H1 (cell line): Measurements from ENCODE around the gene NDC80. TPM values are rescaled to one million over a fixed set of nuclear protein-coding genes. Genes with fewer than 3 reads are reported as not detected.

ENCODE experiments used
- CTCF ChIA-PET: fragments of 300-600 bp; sonication (Branson Sonifier 250); formaldehyde crosslinking; loops from one replicate; lab custom pipeline; 2021; ENCODE audit not compliant: partially characterized antibody; lab: Charles Lee
- POLR2A ChIA-PET: fragments of 300-600 bp; sonication (Branson Sonifier 250); formaldehyde crosslinking; loops from one replicate; lab custom pipeline; 2021; ENCODE audit warnings: inconsistent platforms; ENCODE audit not compliant: partially characterized antibody; lab: Charles Lee
- DNase-seq, 2 experiments: peaks; one replicate each; pipeline versions ENCODE4 v3.0.0 to v3.0.0-alpha.2; 2010 to 2022; ENCODE audit warnings: low spot score in 2 of 2, low read depth in 1 of 2, mixed read lengths in 1 of 2
- FAIRE-seq: peaks from 2 replicates; lab custom pipeline; 2011; peaks lifted over from hg19 to GRCh38; lab: Jason Lieb, UNC
- H2AFZ ChIP-seq: 2 replicates; pipeline ENCODE4 v1.8.1; 2012; ENCODE audit warnings: low read length, inconsistent platforms
- H2AK5ac ChIP-seq: 2 replicates; pipeline ENCODE4 v1.6.1; 2013; ENCODE audit warnings: low read depth, low read length
- H2BK120ac ChIP-seq: replicated peaks from 2 replicates; pipeline ENCODE3; 2013; ENCODE audit warnings: low read depth, low read length, inconsistent platforms
- H2BK12ac ChIP-seq: 2 replicates; pipeline ENCODE4 v1.6.1; 2013; ENCODE audit warnings: low read depth, low read length
- H2BK15ac ChIP-seq: 2 replicates; pipeline ENCODE4 v1.6.1; 2013; ENCODE audit warnings: low read length
- H2BK20ac ChIP-seq: 2 replicates; pipeline ENCODE4 v1.6.1; 2013; ENCODE audit warnings: low read length
- H2BK5ac ChIP-seq: 2 replicates; pipeline ENCODE4 v1.6.1; 2013; ENCODE audit warnings: low read depth, low read length
- H3K14ac ChIP-seq: 2 replicates; pipeline ENCODE4 v1.6.1; 2013; ENCODE audit warnings: inconsistent platforms; ENCODE audit not compliant: insufficient read length
- H3K18ac ChIP-seq: 2 replicates; pipeline ENCODE4 v1.6.1; 2013; ENCODE audit warnings: low read length; ENCODE audit errors: extremely low read depth
- H3K23ac ChIP-seq: 2 replicates; pipeline ENCODE4 v1.6.1; 2013; ENCODE audit warnings: inconsistent platforms; ENCODE audit not compliant: insufficient read length
- H3K23me2 ChIP-seq: 2 replicates; pipeline ENCODE4 v1.6.1; 2013; ENCODE audit warnings: low read depth, low read length
- H3K27ac ChIP-seq: 2 replicates; pipeline ENCODE4 v1.6.1; 2011; ENCODE audit warnings: low read depth, low read length, inconsistent platforms
- H3K27me3 ChIP-seq, 4 experiments: replicated peaks in 1 of 4; 1 replicate in 1 of 4; 2 replicates in 3 of 4; pipeline versions ENCODE4 v1.6.1 to v1.8.1; 2011 to 2013; ENCODE audit warnings: low read length in 3 of 4, mild to moderate bottlenecking in 3 of 4, inconsistent platforms in 2 of 4, mixed read lengths in 2 of 4, moderate library complexity in 1 of 4; ENCODE audit not compliant: control insufficient read depth in 3 of 4, insufficient read depth in 3 of 4; ENCODE audit errors: extremely low read depth in 1 of 4
- H3K36me3 ChIP-seq, 4 experiments: 2 replicates each; pipeline versions ENCODE4 v1.6.1 to v1.8.1; 2011 to 2013; ENCODE audit warnings: mild to moderate bottlenecking in 4 of 4, low read length in 3 of 4, moderate library complexity in 2 of 4, control low read depth in 1 of 4, inconsistent platforms in 1 of 4; ENCODE audit not compliant: insufficient read depth in 4 of 4, control insufficient read depth in 2 of 4
- H3K4ac ChIP-seq: replicated peaks from 2 replicates; pipeline ENCODE3; 2013; ENCODE audit warnings: low read length, low read depth, mixed read lengths, inconsistent platforms; ENCODE audit not compliant: insufficient read length
- H3K4me1 ChIP-seq, 4 experiments: replicated peaks in 1 of 4; 1 replicate in 1 of 4; 2 replicates in 3 of 4; pipeline versions ENCODE4 v1.6.1 to v1.8.1; 2011 to 2013; ENCODE audit warnings: low read length in 3 of 4, inconsistent platforms in 2 of 4, mixed read lengths in 1 of 4; ENCODE audit not compliant: insufficient read depth in 4 of 4, control insufficient read depth in 3 of 4
- H3K4me2 ChIP-seq, 2 experiments: 2 replicates each; pipeline versions ENCODE4 v1.6.1 to v1.8.1; 2011 to 2013; ENCODE audit warnings: low read depth in 2 of 2, low read length in 2 of 2, control low read depth in 1 of 2, inconsistent platforms in 1 of 2, mild to moderate bottlenecking in 1 of 2; ENCODE audit not compliant: insufficient read depth in 1 of 2
- H3K4me3 ChIP-seq, 4 experiments: fragments of 200-600, 300-600 bp in 1 of 4; sonication (generic), shearing (Covaris generic), sonication (Bioruptor Twin) in 1 of 4; 2 replicates each; pipeline versions ENCODE4 v1.5.1 to v1.8.1; 2011 to 2016; ENCODE audit warnings: low read length in 4 of 4, low read depth in 3 of 4, control low read depth in 2 of 4, inconsistent platforms in 2 of 4, mild to moderate bottlenecking in 2 of 4, mixed read lengths in 1 of 4, moderate library complexity in 1 of 4; ENCODE audit not compliant: insufficient read depth in 2 of 4; ENCODE audit errors: extremely low read depth in 1 of 4
- H3K56ac ChIP-seq: replicated peaks from 2 replicates; pipeline ENCODE3; 2013; ENCODE audit warnings: low read depth, mild to moderate bottlenecking, mixed read lengths, low read length, inconsistent platforms; ENCODE audit not compliant: insufficient read length
- H3K79me1 ChIP-seq: 2 replicates; pipeline ENCODE4 v1.6.1; 2013; ENCODE audit warnings: low read depth, low read length, control low read depth
- H3K79me2 ChIP-seq, 2 experiments: 2 replicates each; pipeline versions ENCODE4 v1.6.1 to v1.8.1; 2012 to 2013; ENCODE audit warnings: low read length in 2 of 2, mild to moderate bottlenecking in 2 of 2, inconsistent platforms in 1 of 2; ENCODE audit not compliant: insufficient read depth in 2 of 2, control insufficient read depth in 1 of 2
- H3K9ac ChIP-seq, 4 experiments: replicated peaks in 1 of 4; 1 replicate in 1 of 4; 2 replicates in 3 of 4; pipeline versions ENCODE4 v1.6.1 to v1.8.1; 2011 to 2013; ENCODE audit warnings: low read depth in 3 of 4, low read length in 3 of 4, control low read depth in 2 of 4, mild to moderate bottlenecking in 2 of 4, moderate library complexity in 2 of 4, inconsistent platforms in 1 of 4; ENCODE audit errors: extremely low read depth in 1 of 4
- H3K9me3 ChIP-seq, 2 experiments: 2 replicates each; pipeline versions ENCODE4 v1.6.1 to v1.8.1; 2012 to 2013; ENCODE audit warnings: mild to moderate bottlenecking in 2 of 2, moderate library complexity in 2 of 2, control low read depth in 1 of 2, inconsistent platforms in 1 of 2, low read depth in 1 of 2, low read length in 1 of 2, mixed read lengths in 1 of 2; ENCODE audit not compliant: insufficient read depth in 2 of 2
- H4K20me1 ChIP-seq, 2 experiments: replicated peaks in 1 of 2; 2 replicates each; pipeline versions ENCODE3 to v1.8.1; 2011 to 2013; ENCODE audit warnings: inconsistent platforms in 2 of 2, low read length in 2 of 2, mild to moderate bottlenecking in 1 of 2; ENCODE audit not compliant: insufficient read depth in 2 of 2, control insufficient read depth in 1 of 2
- H4K5ac ChIP-seq: 2 replicates; pipeline ENCODE4 v1.6.1; 2013; ENCODE audit warnings: low read length, low read depth, mixed read lengths, inconsistent platforms; ENCODE audit not compliant: insufficient read length
- H4K8ac ChIP-seq: 2 replicates; pipeline ENCODE4 v1.8.0; 2013; ENCODE audit warnings: mild to moderate bottlenecking, moderate library complexity, low read length, inconsistent platforms; ENCODE audit not compliant: insufficient read depth; ENCODE audit errors: extremely low read depth
- H4K91ac ChIP-seq: replicated peaks from 2 replicates; pipeline ENCODE3; 2013; ENCODE audit warnings: low read length, mixed read lengths, inconsistent platforms; ENCODE audit not compliant: insufficient read length
- CEBPB ChIP-seq: IDR thresholded peaks from 2 replicates; pipeline ENCODE4 v1.6.1; 2012; ENCODE audit warnings: low read depth, low read length
- EGR1 ChIP-seq: IDR thresholded peaks from 2 replicates; pipeline ENCODE4 v1.6.1; 2011; ENCODE audit warnings: low read depth, low read length, borderline replicate concordance
- MAX ChIP-seq: IDR thresholded peaks from 2 replicates; pipeline ENCODE4 v1.6.1; 2012; ENCODE audit warnings: inconsistent platforms
- RAD21 ChIP-seq, 2 experiments: IDR thresholded peaks in 1 of 2; conservative IDR thresholded peaks in 1 of 2; 2 replicates each; pipeline ENCODE4 v1.6.1; 2011; ENCODE audit warnings: low read depth in 2 of 2, low read length in 2 of 2, improper control_type of control experiment in 1 of 2, inconsistent platforms in 1 of 2, mild to moderate bottlenecking in 1 of 2, moderate library complexity in 1 of 2
- TEAD4 ChIP-seq: IDR thresholded peaks from 2 replicates; pipeline ENCODE4 v1.6.1; 2012; ENCODE audit warnings: low read depth, low read length, inconsistent platforms, mixed read lengths
- WGBS, 2 experiments: shearing (Covaris generic) in 1 of 2; methylation state at CpG; one replicate each; pipeline versions ENCODE4 v1.1.6 to v1.1.7; 2013 to 2015; ENCODE audit warnings: low lambda C conversion rate in 2 of 2, mixed read lengths in 2 of 2, inconsistent platforms in 1 of 2, low coverage in 1 of 2, missing lambda C conversion rate in 1 of 2; ENCODE audit not compliant: insufficient replicate concordance in 2 of 2, insufficient coverage in 1 of 2, insufficient read length in 1 of 2; ENCODE audit errors: extremely low coverage in 1 of 2, missing lambda C conversion rate in 1 of 2; 5-methylcytosine and 5-hydroxymethylcytosine counted together
- polyA plus RNA-seq, 7 experiments: library from polyadenylated mRNA; depleted of rRNA in 3 of 7; stranded (reverse) in 5 of 7; unstranded in 2 of 7; fragments of >200 nt in 5 of 7; fragments of 200-250 nt in 2 of 7; gene quantifications; 1 replicate in 5 of 7; 2 replicates in 1 of 7; 4 replicates in 1 of 7; pipeline versions ENCODE4 v1.2.1 to v1.2.3, GENCODE V29; 2011 to 2013; ENCODE audit warnings: missing spikeins in 2 of 7, mixed read lengths in 2 of 7
- total RNA-seq: library from RNA; stranded (reverse); fragmentation: NEBNext Ultra II Directional; extraction: Animal tissue kit (Norgen Biotek cat#: 25700); gene quantifications from 2 replicates; pipeline ENCODE4 v1.2.1, GENCODE V29; 2021

NDC80 gene
- total and polyA plus RNA-seq, 2 of the 8 experiments (the other 6 are each of a cell fraction or from before 2014, with no cell fraction given), result 11.0 to 45.0 TPM

- no peak overlapping the region for H3K4ac ChIP-seq
- no peak overlapping the region for H3K4me2 ChIP-seq
- no peak overlapping the region for H3K18ac ChIP-seq
- no peaks in the 10 kb centered on the region for H3K27me3 ChIP-seq
- no peak overlapping the region for H3K27ac ChIP-seq
- no peak overlapping the region for H2BK12ac ChIP-seq
- no peak overlapping the region for H3K23ac ChIP-seq
- no peak overlapping the region for H3K14ac ChIP-seq
- no peaks in the 10 kb centered on the region for H3K79me1 ChIP-seq
- 95% methylated on average over 2 of the region's 2 CpGs; no CpG with 5 or more reads in 1 of the 2 experiments for WGBS, 2 experiments
- peaks cover 0 to 1% of the 10 kb centered on the region in 2 experiments for H4K20me1 ChIP-seq
- H3K4me3 ChIP-seq, result no peak overlapping the region
- no peak overlapping the region for H4K5ac ChIP-seq
- H2BK15ac ChIP-seq, result no peak overlapping the region
- peaks cover 4 to 72% (median 31%) of the 10 kb centered on the region in 4 experiments; a peak in 7 of 8 replicates for H3K36me3 ChIP-seq
- no peak overlapping the region for H2BK120ac ChIP-seq
- H2AFZ ChIP-seq, result no peak overlapping the region
- H3K4me1 ChIP-seq, result no peaks in the 10 kb centered on the region
- no peak overlapping the region for H3K56ac ChIP-seq
- no peaks in the 10 kb centered on the region for H3K9me3 ChIP-seq
- DNase-seq (no peak), FAIRE-seq (no peak)
- H3K9ac ChIP-seq, result no peak overlapping the region
- POLR2A ChIA-PET, result no interaction called here
- H4K8ac ChIP-seq, result no peak overlapping the region
- no peaks in the 10 kb centered on the region for H3K79me2 ChIP-seq
- no peak overlapping the region for H2BK5ac ChIP-seq
- H2BK20ac ChIP-seq, result no peak overlapping the region
- no peaks in the 10 kb centered on the region; the same call in 1 of the 2 replicates for H3K23me2 ChIP-seq
- CTCF ChIA-PET, result interaction anchor here (1.0 kb wide), 1 partner anchor 18 kb away, joined by 3 read pairs; no protein-coding TSS in a partner anchor
- no peak overlapping the region for H2AK5ac ChIP-seq
- H4K91ac ChIP-seq, result no peak overlapping the region
- no peak for TF ChIP-seq MAX
- TF ChIP-seq CEBPB, result no peak
- no peak for TF ChIP-seq RAD21 (IDR thresholded peaks at IDR 0.05 in 1 of 2, conservative IDR thresholded peaks at IDR 0.05 in 1 of 2; ENCODE audit: low read depth in 2 of 2, low read length in 2 of 2)
- TF ChIP-seq TEAD4, result no peak
- TF ChIP-seq EGR1, result no peak
Observed at GRCh38 chr18:2606335-2606734, 35.0 kb downstream of the NDC80 start.
